Spleen (tissue), 7 donors: ENCODE results near the gene LUC7L3.

Experiments used
- CTCF ChIP-seq, 11 experiments: fragments of 200-600 bp in 7 of 11; fragments of 450-650 bp in 4 of 11; sonication (generic) in 4 of 11; IDR thresholded peaks in 8 of 11; conservative IDR thresholded peaks in 3 of 11; 1 replicate in 7 of 11; 2 replicates in 4 of 11; pipeline versions ENCODE4 v1.4.0 to v1.8.0; 2016 to 2021; ENCODE audit warnings: antibody characterized with exemption in 11 of 11, inconsistent platforms in 4 of 11, mild to moderate bottlenecking in 1 of 11
- POLR2A ChIP-seq, 3 donors: fragments of 450-650 bp; IDR thresholded peaks; one replicate each; pipeline ENCODE4 v1.5.1; 2017; ENCODE audit warnings: antibody characterized with exemption in 3 of 3, mild to moderate bottlenecking in 1 of 3
- donor health status: DM: no; HTN: no; CAD: no; lungs with moderate emphysema.
- donor health status: DM: no; HTN: no; CAD: no.
- donor health status: DM: no; HTN: no; CAD: no.

- no peak for TF ChIP-seq CTCF (IDR thresholded peaks at IDR 0.05 in 8 of 11, conservative IDR thresholded peaks at IDR 0.05 in 3 of 11)
- no peak for TF ChIP-seq POLR2A (IDR thresholded peaks at IDR 0.05)
These were observed 50.9 kb downstream of the LUC7L3 start for GRCh38 chr17:50770346-50770745.
